Neutrophil (primary cell): ENCODE results near the gene FMR1NB.

Source experiments
- H3K27ac ChIP-seq: fragments of 200-600 bp; sonication (generic); 2 replicates; pipeline ENCODE4 v1.5.1; 2016; ENCODE audit warnings: mild to moderate bottlenecking, moderate library complexity
- H3K27me3 ChIP-seq: fragments of 200-600 bp; sonication (generic); 2 replicates; pipeline ENCODE4 v1.6.0; 2016; ENCODE audit warnings: mild to moderate bottlenecking
- H3K36me3 ChIP-seq: fragments of 200-600 bp; sonication (generic); 2 replicates; pipeline ENCODE4 v1.5.1; 2017
- H3K4me1 ChIP-seq, 2 experiments: fragments of 200-600 bp in 1 of 2; sonication (generic) in 1 of 2; 1 replicate in 1 of 2; 2 replicates in 1 of 2; pipeline versions ENCODE4 v1.5.1 to v1.6.1; 2013 to 2016; ENCODE audit warnings: low read depth in 1 of 2, low read length in 1 of 2, mild to moderate bottlenecking in 1 of 2, moderate library complexity in 1 of 2; ENCODE audit not compliant: control insufficient read depth in 1 of 2, insufficient read depth in 1 of 2
- H3K4me3 ChIP-seq, 2 experiments: fragments of 200-600 bp in 1 of 2; sonication (generic) in 1 of 2; 1 replicate in 1 of 2; 2 replicates in 1 of 2; pipeline ENCODE4 v1.5.1; 2013 to 2016; ENCODE audit warnings: low read depth in 1 of 2, low read length in 1 of 2, mild to moderate bottlenecking in 1 of 2, moderate library complexity in 1 of 2
- H3K9me3 ChIP-seq: fragments of 200-600 bp; sonication (generic); 2 replicates; pipeline ENCODE4 v1.5.1; 2016
- CTCF ChIP-seq: fragments of 200-600 bp; sonication (generic); IDR thresholded peaks from 2 replicates; pipeline ENCODE4 v1.5.1; 2016; ENCODE audit warnings: antibody characterized with exemption

Gene FMR1NB

GRCh38 chrX:148069759-148070503 is 88.8 kb downstream of the FMR1NB start:
- Histone ChIP-seq H3K4me3 (no peak overlapping the region), H3K4me1 (no peaks in the 10 kb centered on the region), H3K9me3 (no peaks in the 10 kb centered on the region), H3K36me3 (no peaks in the 10 kb centered on the region), H3K27me3 (no peaks in the 10 kb centered on the region), H3K27ac (no peak overlapping the region)
- TF ChIP-seq CTCF: no peak

GRCh38 chrX:148070504-148070877 is 89.4 kb downstream of the FMR1NB start:
- no peak for TF ChIP-seq CTCF
- Histone ChIP-seq H3K36me3 (no peaks in the 10 kb centered on the region), H3K4me1 (no peaks in the 10 kb centered on the region), H3K9me3 (no peaks in the 10 kb centered on the region), H3K27ac (no peak overlapping the region), H3K27me3 (no peaks in the 10 kb centered on the region), H3K4me3 (no peak overlapping the region)
